Measurements from ENCODE around the gene LRFN2.

DNA sequence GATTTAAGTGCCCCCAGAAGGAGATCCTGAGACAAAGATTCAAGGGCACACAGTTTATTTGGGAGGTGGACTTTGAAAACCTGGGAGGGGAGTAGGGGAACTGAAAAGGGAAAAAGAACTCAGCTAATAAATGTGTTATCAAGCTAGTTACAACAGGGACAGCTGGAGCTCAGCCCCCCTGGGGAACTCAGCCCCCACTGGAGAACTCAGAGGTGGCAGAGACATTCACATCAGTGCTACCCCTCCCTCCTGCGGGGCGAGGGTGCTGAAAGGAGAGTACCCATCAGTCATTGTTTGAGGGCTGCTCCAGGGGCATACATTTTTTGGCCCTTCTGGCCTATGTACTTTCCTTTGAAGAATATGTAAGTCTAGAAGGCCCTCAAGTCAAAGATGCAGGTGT, 101.4 kb downstream of the LRFN2 start:
- TF ChIP-seq, protein P1, sequence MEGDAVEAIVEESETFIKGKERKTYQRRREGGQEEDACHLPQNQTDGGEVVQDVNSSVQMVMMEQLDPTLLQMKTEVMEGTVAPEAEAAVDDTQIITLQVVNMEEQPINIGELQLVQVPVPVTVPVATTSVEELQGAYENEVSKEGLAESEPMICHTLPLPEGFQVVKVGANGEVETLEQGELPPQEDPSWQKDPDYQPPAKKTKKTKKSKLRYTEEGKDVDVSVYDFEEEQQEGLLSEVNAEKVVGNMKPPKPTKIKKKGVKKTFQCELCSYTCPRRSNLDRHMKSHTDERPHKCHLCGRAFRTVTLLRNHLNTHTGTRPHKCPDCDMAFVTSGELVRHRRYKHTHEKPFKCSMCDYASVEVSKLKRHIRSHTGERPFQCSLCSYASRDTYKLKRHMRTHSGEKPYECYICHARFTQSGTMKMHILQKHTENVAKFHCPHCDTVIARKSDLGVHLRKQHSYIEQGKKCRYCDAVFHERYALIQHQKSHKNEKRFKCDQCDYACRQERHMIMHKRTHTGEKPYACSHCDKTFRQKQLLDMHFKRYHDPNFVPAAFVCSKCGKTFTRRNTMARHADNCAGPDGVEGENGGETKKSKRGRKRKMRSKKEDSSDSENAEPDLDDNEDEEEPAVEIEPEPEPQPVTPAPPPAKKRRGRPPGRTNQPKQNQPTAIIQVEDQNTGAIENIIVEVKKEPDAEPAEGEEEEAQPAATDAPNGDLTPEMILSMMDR (IDR thresholded peaks at IDR 0.05), result no peak
- TF ChIP-seq POLR2A (IDR thresholded peaks at IDR 0.05), result no peak
